T-helper 1 cell treated with Interleukin-12 subunit alpha and Interleukin-12 subunit beta and Interleukin-4 antibody, amounts not matched to agents 30 ng/mL and 1 ng/mL, for 36 hours (primary cell): Measurements from ENCODE around the gene MAPK8IP3. TPM values are rescaled to one million over a fixed set of nuclear protein-coding genes. Genes with fewer than 3 reads are reported as not detected.

Source experiments
- intact Hi-C: fragments of 100-400 bp; cut with micrococcal nuclease; formaldehyde crosslinking; loops from one replicate; pipeline ENCODE4 v1.15.1; 2024
- total RNA-seq: library from RNA; stranded (reverse); gene quantifications from 2 replicates; pipeline ENCODE4 v1.2.3, GENCODE V29; 2022

The MAPK8IP3 gene, protein sequence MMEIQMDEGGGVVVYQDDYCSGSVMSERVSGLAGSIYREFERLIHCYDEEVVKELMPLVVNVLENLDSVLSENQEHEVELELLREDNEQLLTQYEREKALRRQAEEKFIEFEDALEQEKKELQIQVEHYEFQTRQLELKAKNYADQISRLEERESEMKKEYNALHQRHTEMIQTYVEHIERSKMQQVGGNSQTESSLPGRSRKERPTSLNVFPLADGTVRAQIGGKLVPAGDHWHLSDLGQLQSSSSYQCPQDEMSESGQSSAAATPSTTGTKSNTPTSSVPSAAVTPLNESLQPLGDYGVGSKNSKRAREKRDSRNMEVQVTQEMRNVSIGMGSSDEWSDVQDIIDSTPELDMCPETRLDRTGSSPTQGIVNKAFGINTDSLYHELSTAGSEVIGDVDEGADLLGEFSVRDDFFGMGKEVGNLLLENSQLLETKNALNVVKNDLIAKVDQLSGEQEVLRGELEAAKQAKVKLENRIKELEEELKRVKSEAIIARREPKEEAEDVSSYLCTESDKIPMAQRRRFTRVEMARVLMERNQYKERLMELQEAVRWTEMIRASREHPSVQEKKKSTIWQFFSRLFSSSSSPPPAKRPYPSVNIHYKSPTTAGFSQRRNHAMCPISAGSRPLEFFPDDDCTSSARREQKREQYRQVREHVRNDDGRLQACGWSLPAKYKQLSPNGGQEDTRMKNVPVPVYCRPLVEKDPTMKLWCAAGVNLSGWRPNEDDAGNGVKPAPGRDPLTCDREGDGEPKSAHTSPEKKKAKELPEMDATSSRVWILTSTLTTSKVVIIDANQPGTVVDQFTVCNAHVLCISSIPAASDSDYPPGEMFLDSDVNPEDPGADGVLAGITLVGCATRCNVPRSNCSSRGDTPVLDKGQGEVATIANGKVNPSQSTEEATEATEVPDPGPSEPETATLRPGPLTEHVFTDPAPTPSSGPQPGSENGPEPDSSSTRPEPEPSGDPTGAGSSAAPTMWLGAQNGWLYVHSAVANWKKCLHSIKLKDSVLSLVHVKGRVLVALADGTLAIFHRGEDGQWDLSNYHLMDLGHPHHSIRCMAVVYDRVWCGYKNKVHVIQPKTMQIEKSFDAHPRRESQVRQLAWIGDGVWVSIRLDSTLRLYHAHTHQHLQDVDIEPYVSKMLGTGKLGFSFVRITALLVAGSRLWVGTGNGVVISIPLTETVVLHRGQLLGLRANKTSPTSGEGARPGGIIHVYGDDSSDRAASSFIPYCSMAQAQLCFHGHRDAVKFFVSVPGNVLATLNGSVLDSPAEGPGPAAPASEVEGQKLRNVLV (N-terminal part only)
- total RNA-seq, result 122 and 123 TPM in 2 replicates

- intact Hi-C loops, result loop anchor here (1.0 to 5.0 kb wide), 7 partner anchors 28 to 286 kb away; partner anchors contain the start of genes CRAMP1, FAHD1, HAGH and IFT140
Measured at GRCh38 chr16:1705688-1706385, at the start of gene MAPK8IP3. TSS of gene MAPK8IP3 (plus strand) at chr16:1706195. CDS start at chr16:1706340, 145 bp downstream.

DNA sequence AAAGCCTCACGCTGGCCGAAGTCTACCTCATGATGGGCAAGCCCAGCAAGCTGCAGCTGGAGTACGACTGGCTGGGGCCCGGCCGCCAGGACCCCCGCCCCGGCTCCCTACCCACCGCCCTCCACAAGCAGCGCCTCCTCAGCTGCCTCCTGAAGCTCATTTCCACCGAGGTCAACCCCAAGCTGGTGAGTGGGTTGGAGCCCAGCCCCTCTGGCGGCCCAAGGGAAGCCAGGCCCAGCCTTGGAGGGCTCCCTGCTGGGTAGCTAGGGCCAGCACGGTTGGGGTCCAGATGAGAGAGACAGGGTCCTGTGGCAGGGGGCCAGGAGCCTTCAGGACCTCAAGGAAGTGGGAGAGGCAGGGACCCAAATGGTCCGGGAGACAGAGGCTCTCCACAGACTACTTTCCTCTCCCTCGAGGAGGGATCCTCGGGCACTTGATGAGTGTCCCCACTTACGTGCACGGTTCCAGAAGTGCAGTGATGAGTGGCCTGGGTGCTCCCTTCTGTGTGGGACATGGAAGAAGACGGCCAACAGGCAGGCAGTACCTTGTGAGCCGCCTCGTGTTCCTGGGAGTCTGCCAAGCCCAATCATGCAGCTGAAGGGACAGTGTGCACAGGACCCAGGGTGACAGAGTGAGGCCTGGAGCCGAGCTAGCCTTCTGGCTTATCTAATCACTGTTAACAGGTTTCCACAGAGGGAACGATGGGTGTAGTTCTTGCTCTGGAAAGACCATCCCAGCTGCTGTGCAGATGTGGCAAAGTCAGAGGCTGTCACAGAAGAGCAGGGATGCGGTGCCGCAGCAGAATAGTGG is 49.0 kb upstream of the MAPK8IP3 start:
- intact Hi-C loops, result no loop called here

GRCh38 chr16:1657841-1658240 is 48.2 kb upstream of the MAPK8IP3 start:
- intact Hi-C loops, result no loop called here

DNA sequence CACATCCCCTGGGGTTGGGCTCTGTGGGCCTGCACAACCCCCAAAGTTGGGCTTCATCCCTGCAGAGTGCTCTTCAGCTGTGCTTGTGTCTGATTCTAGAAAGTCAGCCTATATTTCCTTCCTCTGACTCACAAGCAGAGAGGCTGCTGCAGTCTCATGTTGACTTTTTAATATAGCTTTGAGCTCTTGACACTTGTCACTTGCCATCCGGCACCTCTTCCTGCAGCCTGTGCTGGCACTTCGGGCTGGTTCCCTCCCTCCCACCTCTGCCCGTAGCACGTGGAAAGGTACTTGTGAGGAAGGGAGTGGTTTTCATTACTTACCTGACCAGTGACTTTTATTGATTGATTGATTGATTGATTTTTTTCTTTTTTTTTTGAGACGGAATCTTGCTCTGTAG is 47.0 kb upstream of the MAPK8IP3 start:
- intact Hi-C loops, result no loop called here

- intact Hi-C loops, result no loop called here
Measured at GRCh38 chr16:1661826-1662225, 44.2 kb upstream of the MAPK8IP3 start.

GRCh38 chr16:1662543-1662942 is 43.5 kb upstream of the MAPK8IP3 start:
- intact Hi-C loops, result no loop called here

DNA sequence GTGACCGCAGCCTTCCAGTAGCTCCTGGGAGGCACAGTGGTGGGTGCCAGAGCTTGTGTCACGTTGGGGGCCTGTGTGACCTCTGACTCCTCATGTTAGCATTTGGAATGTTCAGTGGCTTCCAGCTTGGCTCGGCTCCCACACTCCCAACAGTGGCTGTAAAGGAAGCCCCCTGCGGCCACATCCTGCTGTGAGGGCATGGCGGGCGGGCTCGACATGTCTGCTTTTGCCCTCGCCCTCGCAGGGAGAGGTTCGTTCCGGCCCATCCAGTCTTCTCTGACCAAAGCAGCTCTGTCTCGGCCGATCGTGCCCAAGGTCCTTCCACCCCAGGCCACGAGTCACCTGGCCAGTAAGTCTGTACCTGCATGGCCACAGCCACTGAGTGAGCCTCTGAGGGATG is 40.2 kb upstream of the MAPK8IP3 start:
- intact Hi-C loops, result no loop called here

GRCh38 chr16:1666316-1666715 is 39.7 kb upstream of the MAPK8IP3 start:
- intact Hi-C loops, result no loop called here

- intact Hi-C loops, result no loop called here
Measured at GRCh38 chr16:1667271-1667670, 38.7 kb upstream of the MAPK8IP3 start.

DNA sequence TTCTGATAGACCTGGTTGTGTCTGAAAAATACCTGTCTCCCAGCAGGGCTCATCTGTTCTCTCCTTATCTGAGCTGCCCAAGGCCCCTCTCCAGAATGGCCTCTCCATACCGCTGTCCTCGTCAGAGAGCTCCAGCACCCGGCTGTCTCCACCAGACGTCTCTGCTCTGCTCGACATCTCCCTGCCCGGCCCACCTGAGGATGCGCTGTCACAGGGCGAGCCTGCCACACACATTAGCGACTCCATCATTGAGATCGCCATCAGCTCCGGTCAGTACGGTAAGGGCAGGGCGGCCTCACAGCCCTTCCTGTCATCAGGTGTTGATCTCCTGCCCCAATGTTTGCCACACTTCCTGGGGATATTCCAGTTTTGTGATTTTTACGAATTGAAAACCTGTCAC is 38.1 kb upstream of the MAPK8IP3 start:
- intact Hi-C loops, result no loop called here

DNA sequence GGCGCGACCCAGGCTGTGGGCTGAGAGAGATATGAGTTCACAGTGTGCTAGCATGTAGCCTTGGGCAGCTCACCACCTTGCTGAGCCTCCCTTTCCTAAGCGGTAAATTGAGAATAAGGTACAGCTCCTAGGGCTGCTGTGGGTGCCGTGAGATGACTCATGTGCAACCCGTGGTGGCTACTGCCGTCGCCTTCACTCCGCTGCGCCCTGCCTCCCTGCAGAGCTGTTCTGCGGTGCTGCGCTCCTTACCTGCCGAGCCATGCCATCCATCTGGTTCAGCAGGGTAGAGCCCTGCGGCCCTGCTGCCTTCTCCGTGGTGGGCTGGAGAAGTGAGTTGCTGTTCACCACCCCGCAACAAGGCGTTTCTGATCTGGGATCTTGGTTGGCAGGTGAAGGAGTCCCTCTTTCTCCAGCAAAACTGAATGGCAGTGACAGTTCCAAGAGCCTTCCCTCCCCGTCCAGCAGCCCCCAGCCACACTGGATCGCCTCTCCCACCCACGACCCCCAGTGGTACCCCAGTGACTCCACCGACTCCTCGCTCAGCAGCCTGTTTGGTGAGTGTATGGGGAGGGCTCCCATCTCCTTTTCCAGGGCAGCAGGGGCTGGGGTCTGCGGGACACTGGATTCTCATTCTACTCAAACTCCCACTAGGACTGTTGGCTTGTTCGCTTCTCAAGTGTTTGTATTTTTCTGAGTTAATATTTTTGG is 37.2 kb upstream of the MAPK8IP3 start:
- intact Hi-C loops, result no loop called here

DNA sequence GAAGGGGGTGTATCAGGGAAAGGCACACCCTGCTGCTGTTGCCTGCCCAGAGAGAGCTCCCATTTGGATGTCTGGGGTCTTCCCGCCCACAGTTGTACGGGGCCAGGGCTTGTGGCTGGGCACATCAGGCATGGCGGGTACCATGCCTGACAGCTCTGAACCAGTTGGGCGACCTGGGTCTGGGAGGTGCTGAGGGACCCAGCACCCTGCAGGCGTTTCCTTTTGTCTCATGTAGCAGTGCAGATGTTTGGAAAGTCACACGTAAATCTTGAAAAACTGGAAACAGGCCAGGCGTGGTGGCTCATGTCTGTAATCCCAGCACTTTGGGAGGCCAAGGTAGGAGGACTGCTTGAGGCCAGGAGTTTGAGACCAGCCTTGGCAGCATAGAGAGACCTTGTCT is 36.3 kb upstream of the MAPK8IP3 start:
- intact Hi-C loops, result no loop called here

- intact Hi-C loops, result no loop called here
Measured at GRCh38 chr16:1670371-1670770, 35.6 kb upstream of the MAPK8IP3 start.

DNA sequence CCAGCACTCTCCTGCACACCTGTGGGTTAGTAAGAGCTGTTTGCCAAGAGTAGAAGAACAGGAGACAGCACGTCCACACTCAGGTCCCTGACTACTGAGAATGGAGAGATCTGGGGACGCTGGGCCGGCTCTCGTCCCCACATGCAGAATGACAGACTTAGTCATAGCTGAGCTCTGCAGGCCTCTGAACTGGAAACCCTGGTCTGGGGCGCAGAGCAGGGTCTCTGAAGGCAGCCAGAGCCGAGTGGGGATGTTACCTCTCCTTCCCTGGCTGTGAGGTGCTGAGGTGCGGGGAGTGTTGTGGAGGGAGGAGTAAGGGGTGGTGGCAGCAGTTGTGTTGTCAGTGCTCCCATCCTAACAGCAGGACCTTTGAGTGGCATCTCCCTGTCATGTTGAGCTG is 35.1 kb upstream of the MAPK8IP3 start:
- intact Hi-C loops, result no loop called here

GRCh38 chr16:1673424-1674151 is 32.4 kb upstream of the MAPK8IP3 start:
- intact Hi-C loops, result no loop called here

DNA sequence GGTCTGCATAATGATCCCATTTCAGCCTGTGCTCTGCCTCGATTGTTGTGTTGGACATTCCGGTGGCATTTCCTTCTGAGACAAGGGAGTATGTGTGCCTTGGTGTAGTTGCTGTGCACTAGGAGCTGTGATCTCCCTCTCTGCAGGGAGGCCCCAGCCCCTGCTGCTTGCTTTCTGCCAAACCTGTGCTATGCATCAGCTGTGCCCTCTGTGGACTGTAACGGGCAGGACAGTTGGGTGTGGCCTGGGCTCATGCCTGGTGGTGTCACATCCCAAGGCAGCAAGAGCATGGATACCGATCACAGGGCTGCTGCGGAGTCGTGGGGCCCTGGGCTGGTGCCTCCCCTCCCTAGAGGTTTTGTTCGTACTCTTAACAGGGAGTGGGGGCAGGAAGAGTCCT is 31.7 kb upstream of the MAPK8IP3 start:
- intact Hi-C loops, result no loop called here

GRCh38 chr16:1674751-1675664 is 31.0 kb upstream of the MAPK8IP3 start:
- intact Hi-C loops, result loop anchor here (5.0 kb wide), 1 partner anchor 752 kb away; the partner anchor contains the start of gene CCNF
